AML-193 (cell line): ENCODE results near the gene TMEM45A.
"Not testable (repeated sequence)": the region's sequence is repeated elsewhere in the genome, so short reads cannot be mapped to it uniquely, and the experiment has no call there.

Experiments
- DNase-seq, 2 experiments: peaks; one replicate each; lab custom pipeline; 2025; lab: John Stamatoyannopoulos, UW

TMEM45A gene

GRCh38 chr3:100533176-100533575 lies 40.8 kb downstream of the TMEM45A start:
- DNase-seq, result no peak

- no peak for DNase-seq
Measured at GRCh38 chr3:100535610-100535943, 43.2 kb downstream of the TMEM45A start.

- no peak for DNase-seq
Measured at GRCh38 chr3:100536093-100536492, 43.7 kb downstream of the TMEM45A start.

- DNase-seq, result no peak
Measured at GRCh38 chr3:100537646-100538338, 45.4 kb downstream of the TMEM45A start.

- no peak for DNase-seq
Measured at GRCh38 chr3:100538339-100538706, 45.9 kb downstream of the TMEM45A start.

- no peak for DNase-seq
Measured at GRCh38 chr3:100540791-100541334, 48.4 kb downstream of the TMEM45A start.

GRCh38 chr3:100541428-100541827 lies 49.0 kb downstream of the TMEM45A start:
- not testable (repeated sequence) for DNase-seq

- DNase-seq, result no peak
Measured at GRCh38 chr3:100545371-100545770, 53.0 kb downstream of the TMEM45A start.

- no peak for DNase-seq
Measured at GRCh38 chr3:100546020-100546744, 53.8 kb downstream of the TMEM45A start.

- no peak for DNase-seq
Measured at GRCh38 chr3:100548053-100548452, 55.6 kb downstream of the TMEM45A start.

- no peak for DNase-seq
Measured at GRCh38 chr3:100553618-100554372, 61.4 kb downstream of the TMEM45A start.

GRCh38 chr3:100554373-100554676 lies 61.9 kb downstream of the TMEM45A start:
- no peak for DNase-seq

- no peak for DNase-seq
Measured at GRCh38 chr3:100556673-100557310, 64.4 kb downstream of the TMEM45A start.

- no peak for DNase-seq
Measured at GRCh38 chr3:100558233-100558632, 65.8 kb downstream of the TMEM45A start.

- DNase-seq, result no peak
Measured at GRCh38 chr3:100560426-100560825, 68.0 kb downstream of the TMEM45A start.

- DNase-seq, result peak; percentile 17 to 37
Measured at GRCh38 chr3:100561459-100562158, 69.2 kb downstream of the TMEM45A start.

- no peak for DNase-seq
Measured at GRCh38 chr3:100562224-100562857, 69.9 kb downstream of the TMEM45A start.

GRCh38 chr3:100563228-100563627 lies 70.8 kb downstream of the TMEM45A start:
- no peak for DNase-seq

- DNase-seq, result peak in 1 of 2 experiments; percentile 15
Measured at GRCh38 chr3:100563652-100564211, 71.3 kb downstream of the TMEM45A start.

GRCh38 chr3:100570811-100571210 lies 78.4 kb downstream of the TMEM45A start:
- no peak for DNase-seq

GRCh38 chr3:100574536-100574935 lies 82.1 kb downstream of the TMEM45A start:
- no peak for DNase-seq
